HepG2 (cell line): ENCODE measurements around the gene UTP4. TPM values are rescaled to one million over a fixed set of nuclear protein-coding genes. Genes with fewer than 3 reads are reported as not detected.

Source experiments
- AGO2 ChIP-seq: fragments of 200-400 bp; formaldehyde crosslinking; optimal IDR thresholded peaks from 2 replicates; pipeline ENCODE3; 2017; ENCODE audit warnings: mild to moderate bottlenecking, low read depth, low read length, moderate library complexity
- ATF1 ChIP-seq: IDR thresholded peaks from 2 replicates; pipeline ENCODE4 v1.6.1; 2016; ENCODE audit warnings: mild to moderate bottlenecking, control low read depth
- CCDC6 ChIP-seq: sonication (generic); formaldehyde crosslinking; IDR thresholded peaks from 2 replicates; pipeline ENCODE4 v1.8.1; 2022; ENCODE audit warnings: mild to moderate bottlenecking, missing genetic modification reagents, moderate library complexity
- CREM ChIP-seq, 2 experiments: sonication (generic) in 1 of 2; formaldehyde crosslinking in 1 of 2; IDR thresholded peaks; 2 replicates each; pipeline versions ENCODE4 v1.4.0 to v1.6.1; 2016 to 2020; ENCODE audit warnings: antibody characterized with exemption in 1 of 2, mild to moderate bottlenecking in 1 of 2, missing genetic modification reagents in 1 of 2
- GABPA ChIP-seq, 2 experiments: IDR thresholded peaks; 2 replicates each; pipeline ENCODE4 v1.6.1; 2011 to 2016; ENCODE audit warnings: low read depth in 2 of 2, low read length in 1 of 2, missing biosample characterization in 1 of 2, missing genetic modification characterization in 1 of 2
- GTF3A ChIP-seq: sonication (generic); formaldehyde crosslinking; conservative IDR thresholded peaks from 2 replicates; pipeline ENCODE4 v1.4.0; 2020; ENCODE audit warnings: mild to moderate bottlenecking, missing genetic modification reagents
- HDAC1 ChIP-seq: sonication (generic); formaldehyde crosslinking; IDR thresholded peaks from 2 replicates; pipeline ENCODE4 v1.5.1; 2020; ENCODE audit warnings: mild to moderate bottlenecking, missing genetic modification reagents
- HMGA1 ChIP-seq: sonication (generic); formaldehyde crosslinking; conservative IDR thresholded peaks from 2 replicates; pipeline ENCODE4 v1.4.0; 2020; ENCODE audit warnings: missing genetic modification reagents
- KMT2A ChIP-seq: sonication (generic); formaldehyde crosslinking; IDR thresholded peaks from 2 replicates; pipeline ENCODE4 v1.4.0; 2020; ENCODE audit warnings: missing genetic modification reagents
- NKX3-1 ChIP-seq: sonication (generic); formaldehyde crosslinking; IDR thresholded peaks from 2 replicates; pipeline ENCODE4 v1.5.0; 2020; ENCODE audit warnings: missing genetic modification reagents
- PITX1 ChIP-seq: sonication (generic); formaldehyde crosslinking; IDR thresholded peaks from 2 replicates; pipeline ENCODE4 v1.5.1; 2020; ENCODE audit warnings: mild to moderate bottlenecking, missing genetic modification reagents
- RFXAP ChIP-seq: sonication (generic); formaldehyde crosslinking; IDR thresholded peaks from 2 replicates; pipeline ENCODE4 v1.4.0; 2020; ENCODE audit warnings: missing genetic modification reagents, borderline replicate concordance
- SOX6 ChIP-seq, 2 experiments: fragments of 450-650 bp in 1 of 2; sonication (generic) in 1 of 2; formaldehyde crosslinking in 1 of 2; IDR thresholded peaks; 2 replicates each; pipeline versions ENCODE4 v1.4.0 to v1.6.1; 2017 to 2020; ENCODE audit warnings: antibody characterized with exemption in 1 of 2, mild to moderate bottlenecking in 1 of 2, missing genetic modification reagents in 1 of 2
- SYNCRIP ChIP-seq: fragments of 200-400 bp; formaldehyde crosslinking; IDR thresholded peaks from 2 replicates; pipeline ENCODE4 v1.6.1; 2018; ENCODE audit warnings: mild to moderate bottlenecking, low read depth, low read length; ENCODE audit not compliant: insufficient read depth
- ZFAT ChIP-seq: sonication (generic); formaldehyde crosslinking; conservative IDR thresholded peaks from 2 replicates; pipeline ENCODE4 v1.8.1; 2023; ENCODE audit warnings: missing genetic modification reagents, inconsistent platforms
- ZNF230 ChIP-seq: sonication (generic); formaldehyde crosslinking; IDR thresholded peaks from 2 replicates; pipeline ENCODE4 v1.4.0; 2020; ENCODE audit warnings: mild to moderate bottlenecking, missing genetic modification reagents
- ZNF530 ChIP-seq: sonication (generic); formaldehyde crosslinking; IDR thresholded peaks from 2 replicates; pipeline ENCODE4 v1.5.0; 2020; ENCODE audit warnings: low read depth, mild to moderate bottlenecking, missing genetic modification reagents
- ZNF570 ChIP-seq: sonication (generic); formaldehyde crosslinking; IDR thresholded peaks from 2 replicates; pipeline ENCODE4 v1.4.0; 2020; ENCODE audit warnings: mild to moderate bottlenecking, missing genetic modification reagents, borderline replicate concordance
- polyA plus RNA-seq, 8 experiments: library from polyadenylated mRNA; depleted of rRNA in 3 of 8; stranded (reverse) in 7 of 8; unstranded in 1 of 8; fragments of >200 nt; fragmentation: Illumina TruSeq in 4 of 8; extraction: Trizol in 4 of 8; gene quantifications; 2 replicates each; pipeline versions ENCODE4 v1.2.1 to v1.2.3, GENCODE V29; 2011 to 2016; ENCODE audit warnings: low read depth in 4 of 8, missing spikeins in 1 of 8, mixed read lengths in 1 of 8; ENCODE audit not compliant: insufficient read depth in 1 of 8
- total RNA-seq, 5 experiments: library from RNA; depleted of rRNA; stranded (reverse); fragments of >200 nt; fragmentation: Illumina TruSeq; extraction: Trizol; gene quantifications; 2 replicates each; pipeline ENCODE4 v1.2.3, GENCODE V29; 2016; ENCODE audit warnings: low read depth in 1 of 5
- TF ChIP-seq, protein P1 (sequence below): sonication (generic); formaldehyde crosslinking; IDR thresholded peaks from 2 replicates; pipeline ENCODE4 v1.4.0; 2020; ENCODE audit warnings: missing genetic modification reagents, mild to moderate bottlenecking, borderline replicate concordance
- TF ChIP-seq, protein P2 (sequence below), 2 experiments: IDR thresholded peaks; 2 replicates each; pipeline ENCODE4 v1.6.1; 2011 to 2012; ENCODE audit warnings: low read length in 2 of 2, borderline replicate concordance in 1 of 2, low read depth in 1 of 2, mild to moderate bottlenecking in 1 of 2, moderate library complexity in 1 of 2
- TF ChIP-seq, protein P3 (sequence below): IDR thresholded peaks from 2 replicates; pipeline ENCODE4 v1.6.1; 2016; ENCODE audit warnings: missing genetic modification reagents, missing compliant biosample characterization
- TF ChIP-seq, protein P4 (sequence below): sonication (generic); formaldehyde crosslinking; IDR thresholded peaks from 2 replicates; pipeline ENCODE4 v1.9.0; 2022; ENCODE audit warnings: low read depth, missing genetic modification reagents

Gene UTP4
- total and polyA plus RNA-seq, 2 of the 13 experiments (the other 11 are each of a cell fraction or from before 2014, with no cell fraction given): 30.0 to 85.8 TPM

DNA sequence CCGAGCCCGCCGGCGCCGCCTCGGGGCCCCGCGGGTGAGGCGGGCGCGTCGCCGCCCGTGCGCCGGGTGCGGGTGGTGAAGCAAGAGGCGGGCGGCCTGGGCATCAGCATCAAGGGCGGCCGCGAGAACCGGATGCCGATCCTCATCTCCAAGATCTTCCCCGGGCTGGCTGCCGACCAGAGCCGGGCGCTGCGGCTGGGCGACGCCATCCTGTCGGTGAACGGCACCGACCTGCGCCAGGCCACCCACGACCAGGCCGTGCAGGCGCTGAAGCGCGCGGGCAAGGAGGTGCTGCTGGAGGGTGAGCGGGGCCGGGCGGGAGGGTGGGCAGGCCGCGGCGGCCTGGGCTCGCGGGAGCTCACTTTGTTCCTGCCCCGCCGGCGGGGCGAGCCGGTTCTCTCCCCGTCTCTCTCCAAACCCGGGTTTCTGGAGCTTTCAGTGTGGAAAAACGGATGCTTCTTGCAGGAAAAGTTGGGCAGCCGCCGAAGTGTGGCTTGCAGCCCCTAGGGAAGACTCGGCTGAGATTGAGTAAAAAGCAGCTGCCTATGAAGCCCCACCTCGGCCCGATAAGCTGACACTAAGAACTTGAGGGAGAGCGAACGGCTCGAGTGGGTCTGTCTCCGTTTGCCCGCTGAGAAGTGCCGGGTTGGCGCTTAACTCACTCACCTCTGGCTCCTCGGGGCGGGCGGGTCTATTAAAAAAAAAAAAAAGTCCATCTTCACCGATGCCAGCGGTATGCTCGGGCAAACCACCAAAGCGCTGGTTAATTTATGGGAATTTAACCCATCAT lies 55.2 kb downstream of the UTP4 start (continued):
- TF ChIP-seq ZNF570 (CRISPR knock-in tag) (no peak), NKX3-1 (CRISPR knock-in tag) (no peak; the same call in 1 of the 2 replicates), CREM (IDR thresholded peaks at IDR 0.05) (no peak), CREM (CRISPR knock-in tag; IDR thresholded peaks at IDR 0.05) (0 out of 2 replicates have a peak, but pooled peaks have one; percentile 13), ZFAT (0 out of 2 replicates have a peak, but pooled peaks have one; percentile 44), RFXAP (no peak), HDAC1 (CRISPR knock-in tag) (no peak), ATF1 (CRISPR knock-in tag) (no peak), SOX6 (IDR thresholded peaks at IDR 0.05) (no peak), SOX6 (CRISPR knock-in tag; IDR thresholded peaks at IDR 0.05) (no peak), PITX1 (CRISPR knock-in tag) (no peak), KMT2A (CRISPR knock-in tag) (peak; percentile 76; the same call in 1 of the 2 replicates), CCDC6 (CRISPR knock-in tag) (no peak), SYNCRIP (no peak), HMGA1 (no peak), ZNF530 (no peak), ZNF230 (no peak), GTF3A (no peak), GABPA (IDR thresholded peaks at IDR 0.05; ENCODE audit: low read depth, low read length) (no peak), GABPA (CRISPR knock-in tag; IDR thresholded peaks at IDR 0.05; ENCODE audit: low read depth) (no peak), AGO2 (peak; percentile 16)
- TF ChIP-seq, protein P1, sequence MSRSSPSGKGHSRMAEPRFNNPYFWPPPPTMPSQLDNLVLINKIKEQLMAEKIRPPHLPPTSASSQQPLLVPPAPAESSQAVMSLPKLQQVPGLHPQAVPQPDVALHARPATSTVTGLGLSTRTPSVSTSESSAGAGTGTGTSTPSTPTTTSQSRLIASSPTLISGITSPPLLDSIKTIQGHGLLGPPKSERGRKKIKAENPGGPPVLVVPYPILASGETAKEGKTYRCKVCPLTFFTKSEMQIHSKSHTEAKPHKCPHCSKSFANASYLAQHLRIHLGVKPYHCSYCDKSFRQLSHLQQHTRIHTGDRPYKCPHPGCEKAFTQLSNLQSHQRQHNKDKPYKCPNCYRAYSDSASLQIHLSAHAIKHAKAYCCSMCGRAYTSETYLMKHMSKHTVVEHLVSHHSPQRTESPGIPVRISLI (CRISPR knock-in tag): peak; percentile 78
- TF ChIP-seq, protein P2, sequence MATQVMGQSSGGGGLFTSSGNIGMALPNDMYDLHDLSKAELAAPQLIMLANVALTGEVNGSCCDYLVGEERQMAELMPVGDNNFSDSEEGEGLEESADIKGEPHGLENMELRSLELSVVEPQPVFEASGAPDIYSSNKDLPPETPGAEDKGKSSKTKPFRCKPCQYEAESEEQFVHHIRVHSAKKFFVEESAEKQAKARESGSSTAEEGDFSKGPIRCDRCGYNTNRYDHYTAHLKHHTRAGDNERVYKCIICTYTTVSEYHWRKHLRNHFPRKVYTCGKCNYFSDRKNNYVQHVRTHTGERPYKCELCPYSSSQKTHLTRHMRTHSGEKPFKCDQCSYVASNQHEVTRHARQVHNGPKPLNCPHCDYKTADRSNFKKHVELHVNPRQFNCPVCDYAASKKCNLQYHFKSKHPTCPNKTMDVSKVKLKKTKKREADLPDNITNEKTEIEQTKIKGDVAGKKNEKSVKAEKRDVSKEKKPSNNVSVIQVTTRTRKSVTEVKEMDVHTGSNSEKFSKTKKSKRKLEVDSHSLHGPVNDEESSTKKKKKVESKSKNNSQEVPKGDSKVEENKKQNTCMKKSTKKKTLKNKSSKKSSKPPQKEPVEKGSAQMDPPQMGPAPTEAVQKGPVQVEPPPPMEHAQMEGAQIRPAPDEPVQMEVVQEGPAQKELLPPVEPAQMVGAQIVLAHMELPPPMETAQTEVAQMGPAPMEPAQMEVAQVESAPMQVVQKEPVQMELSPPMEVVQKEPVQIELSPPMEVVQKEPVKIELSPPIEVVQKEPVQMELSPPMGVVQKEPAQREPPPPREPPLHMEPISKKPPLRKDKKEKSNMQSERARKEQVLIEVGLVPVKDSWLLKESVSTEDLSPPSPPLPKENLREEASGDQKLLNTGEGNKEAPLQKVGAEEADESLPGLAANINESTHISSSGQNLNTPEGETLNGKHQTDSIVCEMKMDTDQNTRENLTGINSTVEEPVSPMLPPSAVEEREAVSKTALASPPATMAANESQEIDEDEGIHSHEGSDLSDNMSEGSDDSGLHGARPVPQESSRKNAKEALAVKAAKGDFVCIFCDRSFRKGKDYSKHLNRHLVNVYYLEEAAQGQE (IDR thresholded peaks at IDR 0.05; ENCODE audit: borderline replicate concordance in 1 of 2, low read depth in 1 of 2, low read length in 2 of 2): no peak
- TF ChIP-seq, protein P3, sequence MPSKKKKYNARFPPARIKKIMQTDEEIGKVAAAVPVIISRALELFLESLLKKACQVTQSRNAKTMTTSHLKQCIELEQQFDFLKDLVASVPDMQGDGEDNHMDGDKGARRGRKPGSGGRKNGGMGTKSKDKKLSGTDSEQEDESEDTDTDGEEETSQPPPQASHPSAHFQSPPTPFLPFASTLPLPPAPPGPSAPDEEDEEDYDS: no peak
- TF ChIP-seq, protein P4, sequence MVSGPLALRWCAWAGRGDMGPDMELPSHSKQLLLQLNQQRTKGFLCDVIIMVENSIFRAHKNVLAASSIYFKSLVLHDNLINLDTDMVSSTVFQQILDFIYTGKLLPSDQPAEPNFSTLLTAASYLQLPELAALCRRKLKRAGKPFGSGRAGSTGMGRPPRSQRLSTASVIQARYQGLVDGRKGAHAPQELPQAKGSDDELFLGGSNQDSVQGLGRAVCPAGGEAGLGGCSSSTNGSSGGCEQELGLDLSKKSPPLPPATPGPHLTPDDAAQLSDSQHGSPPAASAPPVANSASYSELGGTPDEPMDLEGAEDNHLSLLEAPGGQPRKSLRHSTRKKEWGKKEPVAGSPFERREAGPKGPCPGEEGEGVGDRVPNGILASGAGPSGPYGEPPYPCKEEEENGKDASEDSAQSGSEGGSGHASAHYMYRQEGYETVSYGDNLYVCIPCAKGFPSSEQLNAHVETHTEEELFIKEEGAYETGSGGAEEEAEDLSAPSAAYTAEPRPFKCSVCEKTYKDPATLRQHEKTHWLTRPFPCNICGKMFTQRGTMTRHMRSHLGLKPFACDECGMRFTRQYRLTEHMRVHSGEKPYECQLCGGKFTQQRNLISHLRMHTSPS (CRISPR knock-in tag): no peak
